Prostate gland (tissue), 2 donors: Measurements from ENCODE around the gene HIP1R. TPM values are rescaled to one million over a fixed set of nuclear protein-coding genes. Genes with fewer than 3 reads are reported as not detected.
A peak's percentile ranks its signal among the peaks of the same experiment; 100 is the strongest.

Experiments
- DNase-seq: peaks from one replicate; pipeline ENCODE4 v3.0.0-alpha.2; 2019; ENCODE audit warnings: low spot score
- H3K27ac ChIP-seq, 2 donors: fragments of 200-600 bp; sonication (generic); 2 replicates each; pipeline ENCODE4 v1.5.1; 2017 to 2019
- H3K27me3 ChIP-seq: fragments of 200-600 bp; sonication (generic); replicated peaks from 2 replicates; pipeline ENCODE4 v1.5.1; 2019; ENCODE audit not compliant: insufficient read depth
- H3K36me3 ChIP-seq, 2 donors: fragments of 200-600 bp; sonication (generic); 1 replicate in 1 of 2; 2 replicates in 1 of 2; pipeline versions ENCODE4 v1.5.1 to v1.8.1; 2017 to 2019
- H3K4me1 ChIP-seq: fragments of 200-600 bp; sonication (generic); replicated peaks from 2 replicates; pipeline ENCODE4 v1.5.1; 2019
- H3K4me3 ChIP-seq, 2 donors: fragments of 200-600 bp; sonication (generic); 2 replicates each; pipeline ENCODE4 v1.5.1; 2017 to 2019
- H3K9me3 ChIP-seq: fragments of 200-600 bp; sonication (generic); 2 replicates; pipeline ENCODE4 v1.5.1; 2017
- POLR2A ChIP-seq: fragments of 450-650 bp; IDR thresholded peaks from one replicate; pipeline ENCODE4 v1.6.1; 2016; ENCODE audit warnings: antibody characterized with exemption, mild to moderate bottlenecking
- POLR2AphosphoS5 ChIP-seq: sonication (generic); formaldehyde crosslinking; IDR thresholded peaks from one replicate; pipeline ENCODE4 v1.6.1; 2017; ENCODE audit warnings: antibody characterized with exemption
- WGBS: methylation state at CpG from one replicate; pipeline ENCODE4 v1.1.5; 2018; 5-methylcytosine and 5-hydroxymethylcytosine counted together
- intact Hi-C: fragments of 100-400 bp; cut with DNase I; formaldehyde crosslinking; loops from one replicate; pipeline ENCODE4 v1.14.2; 2022
- total RNA-seq, 2 donors: library from RNA; depleted of rRNA; stranded (reverse); fragments of >200 nt; gene quantifications; one replicate each; pipeline ENCODE4 v1.1.0, GENCODE V29; 2016
- TF ChIP-seq, protein P1 (sequence below), 4 experiments: fragments of 200-600 bp in 2 of 4; fragments of 450-650 bp in 2 of 4; sonication (generic) in 2 of 4; IDR thresholded peaks; 1 replicate in 3 of 4; 2 replicates in 1 of 4; pipeline ENCODE4 v1.5.1; 2016 to 2019; ENCODE audit warnings: antibody characterized with exemption in 4 of 4, mild to moderate bottlenecking in 2 of 4, moderate library complexity in 2 of 4

HIP1R gene
- total RNA-seq, 2 donors from 2014 or later = 45.1 to 79.3 TPM

GRCh38 chr12:122870867-122871664 is 35.8 kb downstream of the HIP1R start:
- Histone ChIP-seq H3K27ac (peak overlapping the region; percentile 80 to 86), H3K9me3 (no peaks in the 10 kb centered on the region), H3K27me3 (no peaks in the 10 kb centered on the region), H3K4me1 (peaks cover 45% of the 10 kb centered on the region), H3K4me3 (peak overlapping the region in 1 of 2 donors; percentile 16), H3K36me3 (peaks cover 0 to 6% of the 10 kb centered on the region in 2 donors)
- DNase-seq = peak; percentile 78
- intact Hi-C loops = no loop called here
- peak; percentile 18 for TF ChIP-seq POLR2A
- TF ChIP-seq, protein P1, sequence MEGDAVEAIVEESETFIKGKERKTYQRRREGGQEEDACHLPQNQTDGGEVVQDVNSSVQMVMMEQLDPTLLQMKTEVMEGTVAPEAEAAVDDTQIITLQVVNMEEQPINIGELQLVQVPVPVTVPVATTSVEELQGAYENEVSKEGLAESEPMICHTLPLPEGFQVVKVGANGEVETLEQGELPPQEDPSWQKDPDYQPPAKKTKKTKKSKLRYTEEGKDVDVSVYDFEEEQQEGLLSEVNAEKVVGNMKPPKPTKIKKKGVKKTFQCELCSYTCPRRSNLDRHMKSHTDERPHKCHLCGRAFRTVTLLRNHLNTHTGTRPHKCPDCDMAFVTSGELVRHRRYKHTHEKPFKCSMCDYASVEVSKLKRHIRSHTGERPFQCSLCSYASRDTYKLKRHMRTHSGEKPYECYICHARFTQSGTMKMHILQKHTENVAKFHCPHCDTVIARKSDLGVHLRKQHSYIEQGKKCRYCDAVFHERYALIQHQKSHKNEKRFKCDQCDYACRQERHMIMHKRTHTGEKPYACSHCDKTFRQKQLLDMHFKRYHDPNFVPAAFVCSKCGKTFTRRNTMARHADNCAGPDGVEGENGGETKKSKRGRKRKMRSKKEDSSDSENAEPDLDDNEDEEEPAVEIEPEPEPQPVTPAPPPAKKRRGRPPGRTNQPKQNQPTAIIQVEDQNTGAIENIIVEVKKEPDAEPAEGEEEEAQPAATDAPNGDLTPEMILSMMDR (IDR thresholded peaks at IDR 0.05) = no peak
- peak; percentile 68 for TF ChIP-seq POLR2AphosphoS5
- 8% methylated on average over 15 of the region's 15 CpGs for WGBS

GRCh38 chr12:122871851-122872780 is 36.9 kb downstream of the HIP1R start:
- 20% methylated on average over 23 of the region's 23 CpGs for WGBS
- peak overlapping the region; percentile 80 to 86 for H3K27ac ChIP-seq
- peak overlapping the region in 1 of 2 donors; percentile 16 for H3K4me3 ChIP-seq
- intact Hi-C loops = no loop called here
- peaks cover 0 to 2% of the 10 kb centered on the region in 2 donors for H3K36me3 ChIP-seq
- H3K27me3 ChIP-seq = no peaks in the 10 kb centered on the region
- no peak for TF ChIP-seq POLR2A
- TF ChIP-seq, protein P1 (IDR thresholded peaks at IDR 0.05) = no peak
- peak; percentile 47 for TF ChIP-seq POLR2AphosphoS5
- peak; percentile 58 for DNase-seq
- peaks cover 51% of the 10 kb centered on the region for H3K4me1 ChIP-seq
- H3K9me3 ChIP-seq = no peaks in the 10 kb centered on the region

- H3K9me3 ChIP-seq = no peaks in the 10 kb centered on the region
- no peaks in the 10 kb centered on the region for H3K36me3 ChIP-seq
- H3K4me3 ChIP-seq = no peak overlapping the region
- TF ChIP-seq, protein P1 (IDR thresholded peaks at IDR 0.05) = no peak
- no peak for TF ChIP-seq POLR2A
- no peak for TF ChIP-seq POLR2AphosphoS5
- peaks cover 57% of the 10 kb centered on the region for H3K4me1 ChIP-seq
- intact Hi-C loops = no loop called here
- no peak for DNase-seq
- H3K27ac ChIP-seq = peak overlapping the region; percentile 80 to 86
- H3K27me3 ChIP-seq = no peaks in the 10 kb centered on the region
- WGBS = 42% methylated on average over 12 of the region's 12 CpGs
Observed at GRCh38 chr12:122872815-122873361, 37.6 kb downstream of the HIP1R start.

GRCh38 chr12:122873540-122873939 is 38.3 kb downstream of the HIP1R start:
- H3K27me3 ChIP-seq = no peaks in the 10 kb centered on the region
- TF ChIP-seq POLR2AphosphoS5 (no peak), POLR2A (no peak)
- TF ChIP-seq, protein P1 (IDR thresholded peaks at IDR 0.05) = no peak
- no peak for DNase-seq
- H3K27ac ChIP-seq = peak overlapping the region; percentile 80 to 86
- peaks cover 57% of the 10 kb centered on the region for H3K4me1 ChIP-seq
- intact Hi-C loops = no loop called here
- H3K9me3 ChIP-seq = no peaks in the 10 kb centered on the region
- no peaks in the 10 kb centered on the region for H3K36me3 ChIP-seq
- H3K4me3 ChIP-seq = no peak overlapping the region
- 79% methylated on average over 4 of the region's 4 CpGs for WGBS
